NCI-H446 (cell line): Measurements from ENCODE around the gene DNAI4.
"Not testable (repeated sequence)": the region's sequence is repeated elsewhere in the genome, so short reads cannot be mapped to it uniquely, and the experiment has no call there.

Experiments
- DNase-seq, 2 experiments: peaks; one replicate each; lab custom pipeline; 2025; lab: John Stamatoyannopoulos, UW

DNAI4 gene

DNA sequence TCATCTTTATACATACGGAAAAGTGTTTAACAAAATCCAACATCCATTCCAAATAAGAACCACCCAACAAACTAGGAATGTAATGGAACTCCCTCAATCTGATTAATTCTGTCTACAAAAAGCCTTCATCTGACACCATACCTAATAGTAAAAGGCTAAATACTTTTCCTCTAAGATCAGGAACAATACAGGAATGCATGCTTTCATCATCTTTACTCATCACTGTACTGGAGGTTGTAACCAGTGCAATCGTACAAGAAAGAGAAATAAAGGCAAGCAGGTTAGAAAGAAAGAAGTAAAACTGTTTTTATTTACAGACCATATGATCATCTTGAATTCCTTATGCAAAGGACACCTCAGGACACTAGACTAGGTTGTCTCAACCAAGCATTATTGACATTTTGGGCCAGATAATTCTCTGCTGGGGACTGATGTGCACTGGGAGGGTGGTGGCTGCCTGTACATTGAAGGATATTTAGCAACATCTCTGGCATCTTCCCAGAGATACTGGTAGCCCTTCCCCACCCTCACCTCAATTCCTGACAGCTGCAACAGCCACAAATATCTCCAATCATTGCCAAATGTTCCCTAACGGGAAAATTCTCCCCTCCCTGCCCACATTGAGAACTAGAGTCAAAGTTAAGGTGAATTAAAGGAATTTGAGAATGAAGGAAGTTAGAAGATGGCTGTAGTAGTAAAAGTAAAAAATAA, 93.0 kb downstream of the DNAI4 start:
- no peak for DNase-seq

DNA sequence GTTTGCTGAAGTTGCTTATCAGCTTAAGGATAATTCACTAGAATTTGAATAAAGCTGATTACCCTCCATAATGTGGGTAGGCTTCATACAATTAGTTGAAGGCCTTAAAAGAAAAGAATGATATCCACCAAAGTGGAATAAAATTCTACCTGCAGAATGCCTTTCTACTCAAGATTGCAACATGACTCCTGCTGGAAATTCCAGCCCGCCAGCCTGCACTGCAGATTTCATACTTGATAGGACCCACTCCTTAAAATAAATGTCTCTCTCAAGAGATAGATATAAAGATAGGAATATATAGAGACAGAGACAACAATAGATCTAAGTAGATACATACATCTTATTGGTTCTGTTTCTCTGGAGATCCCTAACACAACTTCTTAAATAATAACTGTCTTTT, 99.9 kb downstream of the DNAI4 start:
- no peak for DNase-seq

DNA sequence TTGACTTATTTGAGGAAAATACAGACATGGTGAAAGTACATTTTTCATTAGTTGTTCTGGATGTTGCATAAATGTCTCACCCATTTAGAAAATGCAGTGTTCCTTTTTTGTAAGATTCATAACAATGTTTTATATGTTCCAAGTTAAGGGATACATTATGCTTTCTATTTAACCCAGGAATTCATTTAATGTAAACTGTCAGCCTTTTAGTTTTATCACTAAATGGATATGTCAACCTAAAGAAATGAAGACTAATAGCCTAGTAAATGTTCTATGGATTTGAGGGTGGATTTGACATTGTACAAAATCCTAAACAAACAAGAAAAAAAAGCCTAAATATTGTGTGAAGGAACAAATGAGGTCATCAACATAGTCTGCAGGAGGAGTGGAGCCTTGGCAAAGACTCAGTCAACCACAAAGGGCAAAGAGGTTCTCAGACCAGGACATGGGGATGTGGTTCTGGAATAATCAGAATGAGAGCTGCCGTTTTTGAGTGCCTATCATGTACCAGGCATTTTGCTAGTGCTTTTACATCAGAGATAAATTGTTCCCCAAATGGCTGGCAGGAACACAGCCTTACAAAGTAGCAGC, 114.8 kb downstream of the DNAI4 start:
- DNase-seq: no peak

DNA sequence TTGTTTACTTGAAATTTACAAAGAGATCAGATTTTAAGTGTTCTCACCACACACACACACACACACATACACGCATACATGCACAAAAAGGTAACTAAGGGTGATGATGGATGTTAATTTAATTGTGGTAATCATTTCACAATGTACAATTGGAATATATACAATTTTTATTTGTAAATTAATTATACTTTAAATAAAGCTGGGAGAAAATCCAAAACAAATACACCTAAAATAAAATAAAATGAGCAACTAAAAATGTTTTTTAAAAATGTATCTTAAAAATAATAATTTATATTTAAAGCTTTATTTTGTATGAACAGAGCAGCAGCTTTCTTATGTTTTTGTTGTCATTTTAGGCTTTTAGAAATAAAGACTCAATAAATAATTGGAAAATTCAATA, 115.4 kb downstream of the DNAI4 start:
- no peak for DNase-seq

DNA sequence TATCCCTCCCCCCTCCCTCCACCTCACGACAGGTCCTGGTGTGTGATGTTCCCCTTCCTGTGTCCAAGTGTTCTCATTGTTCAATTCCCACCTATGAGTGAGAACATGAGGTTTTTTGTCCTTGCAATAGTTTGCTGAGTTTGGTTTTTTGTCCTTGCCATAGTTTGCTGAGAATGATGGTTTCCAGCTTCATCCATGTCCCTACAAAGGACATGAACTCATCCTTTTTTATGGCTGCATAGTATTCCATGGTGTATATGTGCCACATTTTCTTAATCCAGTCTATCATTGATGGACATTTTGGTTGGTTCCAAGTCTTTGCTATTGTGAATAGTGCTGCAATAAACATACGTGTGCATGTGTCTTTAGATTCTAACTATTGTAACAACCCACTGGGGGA, 128.8 kb downstream of the DNAI4 start:
- not testable (repeated sequence) for DNase-seq

DNA sequence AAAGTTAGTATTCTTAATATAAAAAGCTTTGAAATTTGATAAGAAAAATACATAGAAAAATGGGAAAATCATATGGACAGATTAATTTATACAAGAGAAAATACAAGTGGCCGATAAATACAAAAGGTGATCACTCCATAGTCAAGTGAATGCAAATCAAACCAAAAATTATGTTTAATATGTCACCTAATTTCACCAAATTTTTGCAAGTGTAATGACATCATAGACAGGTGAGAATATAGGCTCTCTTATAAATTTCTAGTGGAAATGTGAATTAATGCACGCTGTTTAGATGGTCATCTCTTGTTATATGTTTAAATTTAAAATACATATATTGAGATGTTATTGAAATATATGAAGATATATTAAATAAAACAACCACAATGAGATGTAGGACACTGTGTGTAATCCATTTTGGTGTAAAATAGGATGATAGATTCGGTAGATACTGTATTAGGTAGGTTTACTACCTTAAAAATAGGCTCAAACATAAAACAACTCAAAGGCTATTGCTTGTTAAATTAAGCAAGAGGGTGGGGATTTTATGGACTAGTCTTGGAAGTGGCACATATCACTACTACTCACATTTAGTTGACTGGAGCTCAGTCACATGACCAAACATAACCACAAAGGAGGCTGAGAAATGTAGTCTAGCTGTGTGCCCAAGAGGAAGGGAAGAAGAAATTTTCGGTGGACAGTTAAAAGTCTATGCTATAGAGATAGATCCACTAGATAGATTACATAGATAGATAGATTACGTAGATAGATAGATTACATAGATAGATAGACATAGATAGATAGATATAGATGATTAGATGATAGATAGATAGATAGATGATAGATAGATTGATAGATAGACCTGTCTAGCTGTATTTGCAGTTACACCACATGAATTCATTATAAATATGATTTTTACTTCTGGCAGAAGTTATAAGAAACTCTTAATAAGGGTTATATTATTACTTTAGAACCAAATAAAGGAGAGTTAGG, 132.7 kb downstream of the DNAI4 start:
- DNase-seq: no peak

DNA sequence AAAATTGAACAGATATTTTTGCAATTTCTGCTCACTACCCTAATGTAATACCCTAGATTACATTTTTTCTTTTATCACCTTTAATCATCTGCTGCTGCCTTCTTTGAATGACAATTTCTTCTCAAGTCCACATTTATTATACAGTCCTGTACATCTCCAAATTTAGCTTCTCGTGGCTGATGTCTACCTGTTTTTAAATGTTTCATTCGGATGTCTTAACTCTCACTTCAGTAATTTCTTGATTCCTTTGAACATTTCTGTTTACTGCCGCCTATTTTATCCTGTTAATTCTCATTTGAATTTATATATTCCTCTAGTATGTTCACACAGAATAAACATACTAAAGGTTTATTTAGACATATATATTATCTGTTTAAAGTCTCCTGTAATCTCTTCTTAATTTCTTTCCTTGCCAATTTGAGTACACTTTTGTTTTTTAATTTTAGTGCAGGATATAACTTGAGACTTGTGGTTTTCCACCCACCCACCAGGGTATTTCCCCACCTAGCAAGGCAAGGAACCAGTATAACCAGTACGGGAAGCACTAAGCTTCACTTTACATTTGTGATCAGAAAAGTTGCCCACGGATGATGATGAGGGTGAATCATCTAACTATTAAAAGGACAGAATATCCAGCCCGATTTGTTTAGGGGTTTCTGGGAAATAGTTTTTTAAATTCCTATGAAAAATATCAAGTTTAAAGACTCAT, 136.3 kb downstream of the DNAI4 start:
- no peak for DNase-seq

DNA sequence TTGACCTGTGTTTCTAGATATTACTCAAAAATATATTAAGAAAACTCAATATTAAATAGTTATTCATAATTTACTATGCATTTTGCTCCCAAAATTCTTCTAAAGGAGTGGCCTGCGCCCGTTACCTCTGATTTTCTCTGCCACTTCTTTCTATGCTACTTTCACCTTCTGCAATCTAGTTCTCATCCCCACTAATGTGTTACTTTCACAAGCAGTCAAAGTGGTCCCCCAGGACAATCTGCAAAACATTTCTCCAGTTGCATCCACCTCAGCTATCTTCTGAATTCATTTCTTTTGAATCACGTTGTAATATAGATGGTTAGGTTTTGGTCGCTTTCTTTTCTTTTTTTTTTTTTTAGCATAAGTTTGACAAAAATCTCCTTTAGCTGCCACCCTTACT, 137.0 kb downstream of the DNAI4 start:
- no peak for DNase-seq

DNA sequence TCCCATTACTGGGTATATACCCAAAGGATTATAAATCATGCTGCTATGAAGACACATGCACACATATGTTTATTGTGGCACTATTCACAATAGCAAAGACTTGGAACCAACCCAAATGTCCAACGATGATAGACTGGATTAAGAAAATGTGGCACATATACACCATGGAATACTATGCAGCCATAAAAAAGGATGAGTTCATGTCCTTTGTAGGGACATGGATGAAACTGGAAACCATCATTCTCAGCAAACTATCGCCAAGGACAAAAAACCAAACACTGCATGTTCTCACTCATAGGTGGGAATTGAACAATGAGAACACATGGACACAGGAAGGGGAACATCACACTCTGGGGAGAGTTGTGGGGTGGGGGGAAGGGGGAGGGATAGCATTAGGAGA, 138.9 kb downstream of the DNAI4 start:
- DNase-seq: not testable (repeated sequence)

DNA sequence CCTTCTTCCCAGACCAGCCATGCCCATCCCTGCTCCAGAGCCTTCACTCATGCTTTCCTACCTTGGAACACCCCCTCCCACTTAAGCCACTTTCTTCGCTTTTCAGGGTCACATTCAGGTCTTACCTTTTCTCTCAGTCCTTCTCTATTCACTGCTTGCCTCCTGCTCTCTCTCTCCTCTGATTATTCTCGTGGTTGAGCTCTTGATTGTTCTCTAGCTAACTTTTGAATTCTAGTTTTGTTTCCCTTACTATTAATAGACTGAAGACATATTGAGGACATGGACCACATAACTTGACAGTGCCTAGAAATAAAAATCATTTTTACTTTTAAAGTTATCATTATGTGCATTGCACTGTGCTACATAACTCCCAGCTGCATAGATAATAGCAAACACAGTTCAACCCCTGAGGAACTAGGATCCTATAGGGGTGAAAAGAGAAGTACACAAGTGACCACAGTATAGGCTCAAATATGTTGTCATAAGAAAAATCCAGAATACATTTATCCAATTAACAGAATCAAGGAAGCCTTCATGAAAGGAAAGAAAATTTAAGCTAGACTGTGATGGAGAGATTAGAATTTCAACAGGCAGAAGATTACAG, 145.1 kb downstream of the DNAI4 start:
- no peak for DNase-seq

DNA sequence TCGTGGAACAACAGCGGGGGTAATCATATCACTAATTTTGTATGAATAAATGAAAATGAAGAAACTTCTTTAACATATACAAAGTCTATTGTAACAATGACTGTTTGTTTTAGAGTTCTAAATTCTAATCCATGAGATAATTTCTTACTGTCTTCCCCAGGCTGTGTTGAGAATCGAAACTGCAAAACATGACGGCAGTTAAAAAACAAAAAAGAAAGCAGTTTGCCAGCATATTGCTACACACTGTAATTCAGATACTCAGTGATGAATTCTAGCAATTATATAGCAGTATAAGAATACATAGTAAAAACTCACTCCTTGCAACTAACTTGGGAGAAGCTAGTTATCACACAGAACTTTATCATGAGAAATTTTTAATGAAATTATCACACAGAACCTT, 145.7 kb downstream of the DNAI4 start:
- no peak for DNase-seq

DNA sequence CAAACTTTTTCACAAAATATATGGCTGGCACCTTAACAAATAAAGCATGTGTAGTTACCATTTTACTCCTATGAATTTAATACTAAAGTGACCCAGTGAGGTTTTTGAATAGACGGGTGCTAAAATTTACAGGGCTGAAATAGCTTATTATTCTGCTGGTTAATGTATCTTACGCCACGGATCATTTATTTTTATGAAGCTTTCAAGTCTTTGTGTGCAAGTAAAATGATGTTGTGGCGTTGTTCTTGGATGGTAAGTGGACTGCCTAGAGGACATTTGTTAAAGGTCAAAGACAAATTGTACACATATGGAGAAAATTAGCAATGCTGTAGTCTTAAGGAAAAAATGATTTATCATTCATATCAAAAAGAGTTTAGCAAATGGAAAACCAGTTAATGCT, 146.4 kb downstream of the DNAI4 start:
- no peak for DNase-seq

DNA sequence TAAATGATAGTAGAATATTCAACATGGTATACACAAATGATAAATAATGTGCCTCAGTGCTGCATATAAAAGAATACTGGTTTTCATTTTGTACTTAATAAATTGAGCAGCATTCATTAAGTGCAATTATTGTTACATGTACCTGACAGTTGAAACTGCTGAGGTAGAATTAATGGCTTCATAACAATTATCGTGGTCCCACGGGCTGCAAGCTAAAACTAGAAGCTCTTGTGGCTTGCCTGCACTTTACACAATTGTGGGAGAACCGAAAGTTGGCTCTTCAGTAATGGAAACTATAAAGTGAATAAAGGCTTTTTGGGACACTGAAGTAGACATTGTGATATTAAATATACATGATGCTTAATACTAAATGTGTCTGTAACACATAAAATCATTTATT, 146.8 kb downstream of the DNAI4 start:
- no peak for DNase-seq

DNA sequence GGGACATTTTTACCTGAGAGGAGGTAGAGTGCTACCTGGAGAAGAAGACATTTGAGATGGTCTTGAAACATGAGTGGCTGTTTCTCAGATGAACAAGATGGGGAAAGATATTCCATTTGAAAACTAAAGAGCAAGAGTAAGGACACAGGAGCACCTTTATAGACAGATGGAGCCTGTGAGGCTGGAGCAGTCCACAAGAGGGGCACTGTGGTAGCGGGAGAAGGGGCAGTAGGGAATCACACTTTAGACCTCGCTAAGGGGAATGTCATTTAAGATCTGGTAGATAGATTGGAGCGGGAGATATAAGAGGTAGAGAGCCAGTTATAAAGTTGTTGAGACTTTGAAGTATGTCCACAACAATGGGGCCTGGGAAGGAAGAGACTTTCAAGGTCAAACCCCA, 149.0 kb downstream of the DNAI4 start:
- DNase-seq: no peak

DNA sequence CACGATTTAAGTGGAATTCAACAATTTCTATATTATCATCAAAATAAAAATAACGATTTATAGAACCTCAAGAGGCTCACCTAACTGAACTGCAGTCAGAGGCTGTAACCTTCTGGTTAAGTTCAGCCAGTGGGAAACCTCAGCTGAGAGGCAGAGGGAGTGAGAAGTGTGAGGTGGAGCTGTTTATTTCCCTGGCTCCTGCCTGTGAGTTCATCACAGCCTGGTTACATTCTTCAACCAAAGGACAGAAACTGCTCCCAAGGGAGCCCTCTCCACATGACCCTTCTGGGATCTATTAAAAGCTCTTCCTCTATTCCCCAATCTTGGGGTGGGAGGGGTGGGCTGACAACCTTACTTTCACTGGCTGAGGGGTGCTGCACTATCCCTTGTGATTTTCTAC, 150.2 kb downstream of the DNAI4 start:
- DNase-seq: no peak

DNA sequence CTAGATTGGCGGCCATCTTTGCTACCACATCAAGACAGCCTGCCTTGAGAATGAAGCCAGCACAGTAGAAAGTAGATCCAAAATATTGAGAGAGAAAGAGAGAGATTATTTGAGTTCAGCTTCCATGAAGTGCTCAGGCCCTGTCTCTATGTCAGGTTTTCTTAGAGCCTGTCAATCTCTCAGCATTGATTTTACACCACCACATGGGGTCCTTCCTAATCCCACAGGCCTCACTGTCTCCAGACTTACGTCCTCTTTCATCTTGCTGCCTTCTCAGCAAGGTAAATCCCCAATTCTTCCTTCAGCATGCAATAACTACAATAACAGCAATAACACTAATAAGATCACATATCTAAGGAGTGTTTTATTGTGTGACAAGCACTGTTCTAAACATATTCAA, 151.4 kb downstream of the DNAI4 start:
- DNase-seq: no peak

DNA sequence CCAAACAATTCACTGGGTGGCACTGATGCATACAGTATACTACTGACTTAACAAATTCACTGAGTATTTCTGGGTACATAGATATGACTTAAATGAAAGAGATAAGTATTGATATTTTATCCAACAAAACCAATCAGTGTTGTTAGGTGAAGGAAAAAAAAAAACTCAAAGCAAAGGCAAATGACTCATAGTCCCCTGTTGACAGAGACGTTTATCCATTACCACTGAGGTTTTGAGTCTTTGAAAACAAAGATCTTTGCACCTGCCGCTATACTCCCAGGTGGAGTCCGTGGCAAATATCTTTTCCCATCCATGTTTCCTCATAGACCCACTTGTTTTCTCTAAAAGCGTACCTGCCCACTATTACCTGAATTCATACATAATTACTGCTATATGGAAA, 154.0 kb downstream of the DNAI4 start:
- no peak for DNase-seq

DNA sequence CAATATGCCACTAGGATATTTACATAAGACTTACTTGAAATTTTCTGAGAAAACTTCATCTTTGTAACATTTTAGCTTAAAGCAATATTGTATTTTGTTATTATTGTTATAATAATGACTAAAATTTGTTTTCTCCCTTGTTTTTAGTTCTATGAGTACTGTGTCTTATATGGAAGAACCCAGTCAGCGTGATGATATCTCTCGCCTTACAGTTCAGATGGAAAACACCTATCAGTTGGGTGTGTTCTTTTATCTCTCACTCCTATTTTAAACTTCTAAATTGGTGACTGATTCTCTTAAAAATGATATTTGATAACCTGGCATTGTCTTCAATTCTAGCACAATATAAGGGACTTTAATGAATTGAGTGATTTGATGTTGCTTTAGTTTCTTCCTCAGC, 154.4 kb downstream of the DNAI4 start:
- DNase-seq: no peak

DNA sequence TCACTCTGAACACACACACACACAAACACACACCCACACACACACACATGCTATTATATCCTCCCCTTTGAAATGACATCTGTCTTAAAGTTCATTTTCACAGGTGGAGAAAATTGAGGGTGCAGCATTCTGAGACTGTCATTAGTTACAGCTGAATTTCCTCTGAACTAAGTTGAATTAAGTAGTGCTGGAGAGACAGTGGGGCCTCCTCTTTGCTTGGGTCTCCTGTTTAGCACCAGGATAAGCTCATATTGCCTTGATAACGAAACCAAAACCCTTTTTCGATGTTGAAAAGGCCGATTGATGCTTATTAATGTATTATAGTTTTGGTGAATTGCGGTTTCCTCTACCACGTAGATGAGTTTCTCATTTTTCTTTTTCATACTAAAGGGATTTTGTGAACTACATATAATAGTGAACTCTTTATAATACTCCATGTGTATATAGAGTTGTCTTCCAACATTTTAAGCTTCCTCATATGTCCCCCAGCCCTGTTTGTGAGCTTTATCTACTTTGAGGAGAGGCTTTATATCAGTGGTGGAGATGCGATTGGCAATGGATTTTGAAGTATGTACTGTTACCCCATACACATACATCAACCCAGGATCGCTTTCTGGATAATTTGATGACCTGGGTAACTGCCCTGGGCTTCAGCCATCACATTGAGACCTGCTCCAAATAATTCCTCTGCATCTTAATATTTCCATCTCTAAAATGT, 155.0 kb downstream of the DNAI4 start:
- no peak for DNase-seq

DNA sequence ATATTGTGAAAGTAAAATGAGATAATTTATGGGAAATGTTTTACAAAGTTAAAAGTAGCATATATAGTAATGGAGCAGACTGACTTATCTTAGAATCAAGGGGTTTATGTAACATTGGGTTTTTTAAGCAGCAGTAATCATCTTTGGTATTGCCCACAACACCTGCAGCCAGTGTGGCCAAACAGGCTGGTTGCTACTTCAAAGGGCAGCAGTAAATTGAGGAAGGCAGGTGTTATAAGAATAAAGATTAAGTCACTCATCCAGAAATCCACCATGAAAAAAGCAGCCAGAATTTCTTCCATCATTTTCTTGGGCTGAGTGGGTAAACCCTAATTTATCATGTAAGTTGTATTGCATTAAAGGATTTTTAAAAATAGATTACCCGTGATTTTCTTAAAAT, 155.7 kb downstream of the DNAI4 start:
- DNase-seq: no peak

DNA sequence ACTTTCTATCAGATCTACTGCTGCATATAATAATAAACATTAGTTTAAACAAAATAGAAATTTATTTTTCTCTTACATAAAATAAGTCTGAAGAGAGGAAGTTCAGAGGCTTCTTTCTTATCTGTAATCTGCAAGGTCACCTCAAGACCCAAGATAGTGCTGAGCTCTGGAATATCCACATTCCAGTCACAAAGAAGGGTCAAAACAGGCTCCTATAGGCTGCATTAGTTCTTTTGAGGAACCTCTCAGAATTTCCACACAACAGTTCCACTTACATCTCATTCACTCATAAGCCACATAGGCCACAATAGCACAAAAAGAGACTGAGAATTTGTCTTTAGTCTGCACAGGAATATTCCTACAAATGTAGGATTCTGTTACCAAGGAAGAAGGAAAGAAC, 157.0 kb downstream of the DNAI4 start:
- no peak for DNase-seq
